Esophagus muscularis mucosa (tissue), 4 donors: ENCODE measurements around the gene NR3C2. TPM values are rescaled to one million over a fixed set of nuclear protein-coding genes. Genes with fewer than 3 reads are reported as not detected.
A peak's percentile ranks its signal among the peaks of the same experiment; 100 is the strongest.

ENCODE experiments used
- DNase-seq: peaks from one replicate; pipeline ENCODE4 v3.0.0-alpha.2; 2017; ENCODE audit errors: extremely low spot score
- H3K27ac ChIP-seq, 4 donors: fragments of 200-600 bp; sonication (generic); replicated peaks in 1 of 4; 1 replicate in 3 of 4; 2 replicates in 1 of 4; pipeline ENCODE4 v1.5.1; 2016 to 2019; ENCODE audit warnings: mild to moderate bottlenecking in 1 of 4
- H3K27me3 ChIP-seq, 4 donors: fragments of 200-600 bp; sonication (generic); one replicate each; pipeline versions ENCODE4 v1.5.1 to v1.6.0; 2016 to 2019
- H3K36me3 ChIP-seq, 4 donors: fragments of 200-600 bp; sonication (generic); one replicate each; pipeline ENCODE4 v1.5.1; 2016 to 2019
- H3K4me1 ChIP-seq, 4 donors: fragments of 200-600 bp; sonication (generic); one replicate each; pipeline ENCODE4 v1.5.1; 2016 to 2019
- H3K4me3 ChIP-seq, 4 donors: fragments of 200-600 bp; sonication (generic); 1 replicate in 2 of 4; 2 replicates in 2 of 4; pipeline ENCODE4 v1.5.1; 2016 to 2019; ENCODE audit warnings: mild to moderate bottlenecking in 4 of 4, moderate library complexity in 1 of 4
- H3K9me3 ChIP-seq, 4 donors: fragments of 200-600 bp; sonication (generic); 1 replicate in 3 of 4; 2 replicates in 1 of 4; pipeline ENCODE4 v1.5.1; 2016 to 2019
- EP300 ChIP-seq: sonication (generic); formaldehyde crosslinking; IDR thresholded peaks from one replicate; pipeline ENCODE4 v1.6.1; 2017; ENCODE audit warnings: antibody characterized with exemption
- POLR2A ChIP-seq: fragments of 450-650 bp; IDR thresholded peaks from one replicate; pipeline ENCODE4 v1.6.1; 2017; ENCODE audit warnings: antibody characterized with exemption, moderate library complexity, mild to moderate bottlenecking, low read depth
- POLR2AphosphoS5 ChIP-seq, 2 donors: sonication (generic); formaldehyde crosslinking; IDR thresholded peaks; one replicate each; pipeline ENCODE4 v1.6.1; 2017; ENCODE audit warnings: antibody characterized with exemption in 2 of 2
- whole genome bisulfite sequencing: methylation state at CpG from one replicate; pipeline ENCODE4 v1.1.5; 2018; 5-methylcytosine and 5-hydroxymethylcytosine counted together
- intact Hi-C: fragments of 100-400 bp; cut with DNase I; formaldehyde crosslinking; loops from one replicate; pipeline ENCODE4 v1.15.1; 2023
- total RNA-seq, 4 donors: library from RNA; depleted of rRNA; stranded (reverse); fragments of >200 nt; gene quantifications; one replicate each; pipeline versions ENCODE4 v1.1.0 to v1.2.1, GENCODE V29; 2016
- TF ChIP-seq, protein P1 (sequence below), 3 experiments: fragments of 200-600 bp in 2 of 3; fragments of 450-650 bp in 1 of 3; sonication (generic) in 2 of 3; IDR thresholded peaks; one replicate each; pipeline ENCODE4 v1.5.1; 2017 to 2019; ENCODE audit warnings: antibody characterized with exemption in 3 of 3, mild to moderate bottlenecking in 2 of 3, moderate library complexity in 1 of 3

NR3C2 gene
- total RNA-seq, 4 donors from 2014 or later, result 10.0 to 14.6 (median 12.1) TPM

DNA sequence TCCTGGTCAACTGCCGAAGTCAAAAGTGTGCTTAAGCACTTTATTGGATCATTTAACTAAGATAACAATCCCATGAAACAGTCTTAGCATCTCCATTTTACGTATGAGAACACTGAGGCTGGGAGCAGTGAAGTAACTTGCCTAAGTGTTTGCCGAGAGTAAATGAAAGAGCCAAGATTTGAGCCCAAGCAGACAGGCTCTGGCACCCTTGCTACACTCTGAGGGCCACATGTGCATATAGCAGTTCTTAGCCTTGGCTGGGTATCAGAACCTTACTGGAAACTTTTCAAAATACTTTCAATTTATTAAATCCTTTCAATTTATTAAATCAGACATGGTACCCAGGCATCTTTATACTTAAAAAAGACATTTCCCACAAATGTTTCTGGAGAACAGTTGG, 225.9 kb downstream of the NR3C2 start:
- 88% methylated on average over 3 of the region's 3 CpGs for WGBS
- H3K4me3 ChIP-seq, result no peak overlapping the region
- intact Hi-C loops, result no loop called here
- DNase-seq, result no peak
- peaks cover 22 to 50% (median 45%) of the 10 kb centered on the region in 4 donors for H3K4me1 ChIP-seq
- no peaks in the 10 kb centered on the region for H3K27me3 ChIP-seq
- H3K9me3 ChIP-seq, result no peaks in the 10 kb centered on the region
- peak overlapping the region in 1 of 4 donors; percentile 76 for H3K27ac ChIP-seq
- H3K36me3 ChIP-seq, result no peaks in the 10 kb centered on the region
- TF ChIP-seq EP300, result no peak
- TF ChIP-seq POLR2AphosphoS5 (IDR thresholded peaks at IDR 0.05), result no peak
- no peak for TF ChIP-seq POLR2A
- TF ChIP-seq, protein P1, sequence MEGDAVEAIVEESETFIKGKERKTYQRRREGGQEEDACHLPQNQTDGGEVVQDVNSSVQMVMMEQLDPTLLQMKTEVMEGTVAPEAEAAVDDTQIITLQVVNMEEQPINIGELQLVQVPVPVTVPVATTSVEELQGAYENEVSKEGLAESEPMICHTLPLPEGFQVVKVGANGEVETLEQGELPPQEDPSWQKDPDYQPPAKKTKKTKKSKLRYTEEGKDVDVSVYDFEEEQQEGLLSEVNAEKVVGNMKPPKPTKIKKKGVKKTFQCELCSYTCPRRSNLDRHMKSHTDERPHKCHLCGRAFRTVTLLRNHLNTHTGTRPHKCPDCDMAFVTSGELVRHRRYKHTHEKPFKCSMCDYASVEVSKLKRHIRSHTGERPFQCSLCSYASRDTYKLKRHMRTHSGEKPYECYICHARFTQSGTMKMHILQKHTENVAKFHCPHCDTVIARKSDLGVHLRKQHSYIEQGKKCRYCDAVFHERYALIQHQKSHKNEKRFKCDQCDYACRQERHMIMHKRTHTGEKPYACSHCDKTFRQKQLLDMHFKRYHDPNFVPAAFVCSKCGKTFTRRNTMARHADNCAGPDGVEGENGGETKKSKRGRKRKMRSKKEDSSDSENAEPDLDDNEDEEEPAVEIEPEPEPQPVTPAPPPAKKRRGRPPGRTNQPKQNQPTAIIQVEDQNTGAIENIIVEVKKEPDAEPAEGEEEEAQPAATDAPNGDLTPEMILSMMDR (IDR thresholded peaks at IDR 0.05), result no peak

DNA sequence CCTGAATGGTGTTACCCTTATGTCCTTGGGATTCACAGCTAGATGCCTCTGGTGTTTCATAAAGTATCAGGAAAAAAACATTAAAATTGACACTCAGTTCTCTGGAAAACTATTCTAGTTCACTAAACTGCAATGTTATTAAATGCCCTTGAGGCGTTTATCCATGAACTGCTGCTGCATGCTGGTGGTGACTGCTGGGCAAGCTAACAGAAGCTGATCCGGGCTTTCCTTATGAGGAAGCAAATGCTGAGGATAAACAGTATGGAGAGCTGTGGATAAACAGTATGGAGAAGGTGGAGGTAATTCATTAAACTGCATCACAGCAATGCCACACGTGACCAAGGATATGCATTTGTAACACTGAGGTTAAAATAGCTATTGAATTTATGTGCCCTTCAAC, 227.0 kb downstream of the NR3C2 start:
- 34% methylated on average over 3 of the region's 3 CpGs for WGBS
- H3K4me3 ChIP-seq, result no peak overlapping the region
- intact Hi-C loops, result no loop called here

DNA sequence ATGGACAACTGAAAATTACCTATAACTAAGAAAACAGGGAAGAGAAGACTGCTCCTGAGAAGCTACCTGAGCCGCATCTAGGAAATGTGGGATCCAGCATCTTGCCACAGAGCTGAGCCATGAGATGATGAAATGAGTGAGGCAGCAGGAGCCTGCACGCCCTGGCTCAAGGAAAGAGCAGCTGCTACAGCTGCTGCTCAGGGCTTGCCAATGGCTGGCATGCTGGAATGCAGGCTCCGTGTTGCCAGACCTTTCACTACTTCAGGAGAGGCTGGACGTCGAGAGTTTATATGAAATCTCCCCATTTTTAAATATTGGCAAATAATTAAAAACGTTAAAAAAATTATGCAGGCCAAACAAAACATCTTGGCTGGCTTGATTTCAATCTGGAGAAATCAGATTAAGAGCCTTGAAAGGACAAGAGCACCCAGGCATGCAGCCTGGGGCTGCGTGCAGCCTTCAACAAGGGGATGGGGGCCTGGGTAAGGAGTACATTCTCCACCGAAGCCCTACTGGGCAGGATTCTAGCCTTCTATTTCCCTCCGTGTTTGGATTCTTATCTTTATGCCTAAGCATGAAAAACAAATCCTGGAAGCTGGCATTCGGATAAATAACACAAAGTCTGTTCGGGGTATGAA, 227.6 kb downstream of the NR3C2 start:
- DNase-seq, result no peak
- H3K9me3 ChIP-seq, result no peaks in the 10 kb centered on the region
- no peak for TF ChIP-seq POLR2A
- peak; percentile 22 to 58 for TF ChIP-seq POLR2AphosphoS5 (IDR thresholded peaks at IDR 0.05)
- peaks cover 27 to 56% (median 55%) of the 10 kb centered on the region in 4 donors for H3K4me1 ChIP-seq
- 41% methylated on average over 11 of the region's 11 CpGs for WGBS
- H3K27me3 ChIP-seq, result no peaks in the 10 kb centered on the region
- H3K36me3 ChIP-seq, result no peaks in the 10 kb centered on the region
- peak overlapping the region in 2 of 4 donors; percentile 2 to 13 for H3K4me3 ChIP-seq
- intact Hi-C loops, result no loop called here
- H3K27ac ChIP-seq, result peak overlapping the region; percentile 49 to 76 (median 66)

More for the DNA sequence above, 227.0 kb downstream of the NR3C2 start:
- no peaks in the 10 kb centered on the region for H3K9me3 ChIP-seq
- TF ChIP-seq POLR2AphosphoS5 (IDR thresholded peaks at IDR 0.05), result no peak
- TF ChIP-seq POLR2A, result no peak
- TF ChIP-seq EP300, result no peak
- TF ChIP-seq, protein P1 (IDR thresholded peaks at IDR 0.05), result no peak
- no peaks in the 10 kb centered on the region for H3K27me3 ChIP-seq
- H3K27ac ChIP-seq, result peak overlapping the region; percentile 49 to 76 (median 66)
- H3K4me1 ChIP-seq, result peaks cover 27 to 56% (median 55%) of the 10 kb centered on the region in 4 donors
- no peaks in the 10 kb centered on the region for H3K36me3 ChIP-seq
- no peak for DNase-seq

DNA sequence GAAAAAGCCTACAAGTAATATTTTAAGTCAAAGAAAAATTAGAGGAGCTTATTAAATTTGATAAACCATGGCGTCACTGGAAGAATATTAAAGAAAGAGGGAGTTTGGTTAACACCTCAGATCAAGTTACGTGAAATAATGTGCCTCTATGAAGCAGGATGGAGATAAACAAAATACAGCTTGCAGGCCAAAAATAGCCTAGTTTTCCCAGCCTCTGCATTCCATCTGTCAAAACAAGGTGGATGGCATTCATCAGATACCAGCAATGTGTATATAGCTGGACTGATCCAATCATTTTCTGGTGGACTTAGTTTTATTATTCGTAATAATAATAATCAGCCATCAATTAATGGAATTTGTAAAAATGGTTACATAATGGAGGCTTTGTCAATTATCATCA, 230.7 kb downstream of the NR3C2 start:
- WGBS, result 35% methylated on average over 3 of the region's 3 CpGs
- Histone ChIP-seq H3K9me3 (no peaks in the 10 kb centered on the region), H3K36me3 (no peaks in the 10 kb centered on the region), H3K27ac (peak overlapping the region in 2 of 4 donors; percentile 39 to 51), H3K4me3 (no peak overlapping the region), H3K4me1 (peaks cover 25 to 47% (median 46%) of the 10 kb centered on the region in 4 donors), H3K27me3 (no peaks in the 10 kb centered on the region)
- intact Hi-C loops, result no loop called here
- no peak for DNase-seq
- TF ChIP-seq, protein P1 (IDR thresholded peaks at IDR 0.05), result no peak
- TF ChIP-seq POLR2AphosphoS5 (IDR thresholded peaks at IDR 0.05) (peak in 1 of 2 donors; percentile 29), POLR2A (no peak)

DNA sequence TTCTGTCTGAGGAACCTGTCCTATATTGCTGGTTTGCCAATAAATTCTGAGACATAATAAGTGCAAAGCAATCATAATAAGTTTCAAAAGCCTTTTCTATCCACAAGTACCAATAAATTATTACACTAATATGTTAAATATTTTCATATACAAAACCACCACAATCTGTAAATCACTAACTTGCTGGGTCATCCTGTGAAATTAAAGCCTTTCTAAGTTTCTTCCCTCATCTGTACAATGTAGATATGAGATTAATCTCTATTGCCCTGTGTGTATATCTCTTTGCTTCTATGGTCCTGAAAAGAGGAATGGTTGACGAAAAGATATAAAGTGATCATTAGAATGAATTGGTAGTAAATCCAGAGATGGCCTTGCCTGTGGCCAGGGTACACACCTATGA, 231.6 kb downstream of the NR3C2 start:
- Histone ChIP-seq H3K9me3 (no peaks in the 10 kb centered on the region), H3K4me1 (peaks cover 22 to 45% (median 40%) of the 10 kb centered on the region in 4 donors), H3K27me3 (no peaks in the 10 kb centered on the region), H3K36me3 (no peaks in the 10 kb centered on the region), H3K4me3 (no peak overlapping the region), H3K27ac (peak overlapping the region in 2 of 4 donors; percentile 39 to 51)
- WGBS, result 96% methylated on average over 1 of the region's 1 CpG
- intact Hi-C loops, result no loop called here
- TF ChIP-seq POLR2AphosphoS5 (IDR thresholded peaks at IDR 0.05) (no peak), EP300 (no peak), POLR2A (no peak)
- TF ChIP-seq, protein P1 (IDR thresholded peaks at IDR 0.05), result no peak
- no peak for DNase-seq
